C4-2B (cell line): ENCODE measurements around the gene TPGS2.

Source experiments
- CTCF ChIP-seq: fragments of 450-650 bp; conservative IDR thresholded peaks from 2 replicates; pipeline ENCODE4 v1.5.1; 2017; ENCODE audit warnings: mild to moderate bottlenecking
- ZFX ChIP-seq: fragments of 450-650 bp; IDR thresholded peaks from 2 replicates; pipeline ENCODE4 v1.6.1; 2017

GRCh38 chr18:36829362-36830157 lies 758 bp upstream of the TPGS2 start:
- peak; percentile 32; the same call in 1 of the 2 replicates for TF ChIP-seq CTCF
- TF ChIP-seq ZFX, result no peak
